ENCODE results near the gene POR. TPM values are rescaled to one million over a fixed set of nuclear protein-coding genes. Genes with fewer than 3 reads are reported as not detected.

The POR gene
- total RNA-seq, 1 experiment from 2014 or later, result 151 TPM

GRCh38 chr7:75984130-75985008 is 69.4 kb downstream of the POR start:
- H3K36me3 Mint-ChIP-seq, result peaks cover 15% of the 10 kb centered on the region
- H3K9me3 Mint-ChIP-seq, result no peaks in the 10 kb centered on the region
- ATAC-seq (no peak), DNase-seq (ENCODE audit: low spot score) (no peak)
- H3K4me1 Mint-ChIP-seq, result peaks cover under 1% of the 10 kb centered on the region
- H3K27ac Mint-ChIP-seq, result no peak overlapping the region
- H3K27me3 Mint-ChIP-seq (ENCODE audit: low read depth), result no peaks in the 10 kb centered on the region
- H3K4me3 Mint-ChIP-seq, result no peak overlapping the region
- CTCF ChIA-PET, result interaction anchor here (1.1 kb wide), 1 partner anchor 36 kb away, joined by 3 read pairs; no protein-coding TSS in a partner anchor
- POLR2A ChIA-PET, result no interaction called here
- TF ChIP-seq ZNF281 (CRISPR knock-in tag; IDR thresholded peaks at IDR 0.05), result no peak
- TF ChIP-seq IRF1 (CRISPR knock-in tag; IDR thresholded peaks at IDR 0.05), result no peak
- TF ChIP-seq ATF6 (CRISPR knock-in tag; IDR thresholded peaks at IDR 0.05), result no peak
- no peak for TF ChIP-seq STAT6 (CRISPR knock-in tag; conservative IDR thresholded peaks at IDR 0.05; ENCODE audit: low read depth)
- no peak for TF ChIP-seq ZNF317 (CRISPR knock-in tag; IDR thresholded peaks at IDR 0.05; ENCODE audit: borderline replicate concordance, low read depth)
- no peak for TF ChIP-seq SMAD3 (CRISPR knock-in tag; IDR thresholded peaks at IDR 0.05; ENCODE audit: borderline replicate concordance)
- TF ChIP-seq E2F4 (CRISPR knock-in tag; IDR thresholded peaks at IDR 0.05; ENCODE audit: borderline replicate concordance, low read depth), result no peak
- no peak for TF ChIP-seq IRF2 (CRISPR knock-in tag; IDR thresholded peaks at IDR 0.05; ENCODE audit: borderline replicate concordance, low read depth)
- no peak for TF ChIP-seq CTCF (IDR thresholded peaks at IDR 0.05)
- no peak for TF ChIP-seq ERG (CRISPR knock-in tag; IDR thresholded peaks at IDR 0.05)
- no peak for TF ChIP-seq TEAD4 (CRISPR knock-in tag; IDR thresholded peaks at IDR 0.05)
- TF ChIP-seq NFE2L1 (CRISPR knock-in tag; IDR thresholded peaks at IDR 0.05), result no peak
- no peak for TF ChIP-seq GABPB1 (CRISPR knock-in tag; IDR thresholded peaks at IDR 0.05)
- TF ChIP-seq ATF1 (CRISPR knock-in tag; IDR thresholded peaks at IDR 0.05), result no peak
- no peak for TF ChIP-seq ZNF423 (CRISPR knock-in tag; IDR thresholded peaks at IDR 0.05)
- no peak for TF ChIP-seq FOXP4 (CRISPR knock-in tag; IDR thresholded peaks at IDR 0.05)
- no peak for TF ChIP-seq AR (CRISPR knock-in tag; IDR thresholded peaks at IDR 0.05)
- no peak for TF ChIP-seq TEAD1 (CRISPR knock-in tag; IDR thresholded peaks at IDR 0.05)

All from WTC11 (cell line).